ENCODE measurements around the gene VWA8. TPM values are rescaled to one million over a fixed set of nuclear protein-coding genes. Genes with fewer than 3 reads are reported as not detected.
"Not testable (repeated sequence)": the region's sequence is repeated elsewhere in the genome, so short reads cannot be mapped to it uniquely, and the experiment has no call there.

VWA8 gene
- total RNA-seq, 1 donor from 2014 or later = 9.8 TPM

- DNase-seq (ENCODE audit: low read depth) = no peak
- no peak overlapping the region for H3K4me3 ChIP-seq (ENCODE audit: low read depth, low read length)
- no peak for TF ChIP-seq CTCF (conservative IDR thresholded peaks at IDR 0.05; ENCODE audit: low read depth, low read length)
Measured at GRCh38 chr13:41851351-41851750, 109.6 kb downstream of the VWA8 start.

- no peak overlapping the region for H3K4me3 ChIP-seq (ENCODE audit: low read depth, low read length)
- DNase-seq (ENCODE audit: low read depth) = no peak
- TF ChIP-seq CTCF (conservative IDR thresholded peaks at IDR 0.05; ENCODE audit: low read depth, low read length) = peak; percentile 23
Measured at GRCh38 chr13:41848435-41849255, 112.3 kb downstream of the VWA8 start.

DNA sequence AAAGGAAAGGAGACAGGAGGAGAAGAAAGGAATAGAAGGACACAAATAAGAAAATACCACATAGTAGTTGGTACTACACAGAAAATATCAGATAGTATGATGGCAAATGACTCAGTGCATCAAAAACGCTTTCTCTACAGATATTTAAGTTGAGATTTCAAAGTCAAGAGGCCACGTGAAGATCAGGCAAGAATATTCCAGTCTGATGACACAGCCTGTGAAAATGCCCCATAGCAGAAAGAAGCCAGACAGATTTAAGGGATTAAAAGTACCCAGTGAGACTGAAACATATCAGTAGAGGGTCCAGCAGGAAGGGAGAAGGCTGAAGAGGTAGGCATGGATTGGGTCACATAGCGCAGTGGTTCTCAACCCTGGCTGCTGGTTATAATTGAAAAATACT is 113.7 kb downstream of the VWA8 start:
- no peak for DNase-seq (ENCODE audit: low read depth)
- H3K4me3 ChIP-seq (ENCODE audit: low read depth, low read length) = no peak overlapping the region
- TF ChIP-seq CTCF (conservative IDR thresholded peaks at IDR 0.05; ENCODE audit: low read depth, low read length) = no peak

DNA sequence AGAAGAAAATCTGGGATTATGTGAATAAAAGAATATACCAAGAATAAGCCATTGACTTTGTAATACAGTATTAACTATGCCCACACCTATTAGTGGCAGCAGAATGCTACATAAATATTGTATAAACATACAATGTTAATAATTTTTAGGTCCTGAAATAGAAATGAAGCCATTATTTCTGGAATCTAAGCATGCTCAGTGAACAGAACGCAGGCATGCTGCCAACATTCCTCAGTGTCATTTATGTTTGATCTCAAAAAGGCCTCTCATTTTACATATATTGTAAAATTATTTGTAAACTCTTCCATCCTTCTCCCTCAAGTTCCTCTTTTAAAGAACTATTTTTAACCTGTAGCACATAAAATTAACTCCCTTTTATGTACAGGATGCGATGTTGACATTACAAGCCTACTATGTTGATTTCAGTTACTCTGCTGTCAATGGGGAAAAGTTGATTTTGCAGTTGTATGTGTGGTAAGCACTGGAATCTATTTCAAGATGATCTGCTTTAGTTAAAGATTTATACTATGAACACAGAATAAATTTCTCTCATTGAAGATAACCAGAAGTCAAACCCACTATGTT is 118.8 kb downstream of the VWA8 start:
- no peak overlapping the region for H3K4me3 ChIP-seq (ENCODE audit: low read depth, low read length)
- no peak for TF ChIP-seq CTCF (conservative IDR thresholded peaks at IDR 0.05; ENCODE audit: low read depth, low read length)
- no peak for DNase-seq (ENCODE audit: low read depth)

- TF ChIP-seq CTCF (conservative IDR thresholded peaks at IDR 0.05; ENCODE audit: low read depth, low read length) = no peak
- no peak for DNase-seq (ENCODE audit: low read depth)
- no peak overlapping the region for H3K4me3 ChIP-seq (ENCODE audit: low read depth, low read length)
Measured at GRCh38 chr13:41837629-41838028, 123.3 kb downstream of the VWA8 start.

DNA sequence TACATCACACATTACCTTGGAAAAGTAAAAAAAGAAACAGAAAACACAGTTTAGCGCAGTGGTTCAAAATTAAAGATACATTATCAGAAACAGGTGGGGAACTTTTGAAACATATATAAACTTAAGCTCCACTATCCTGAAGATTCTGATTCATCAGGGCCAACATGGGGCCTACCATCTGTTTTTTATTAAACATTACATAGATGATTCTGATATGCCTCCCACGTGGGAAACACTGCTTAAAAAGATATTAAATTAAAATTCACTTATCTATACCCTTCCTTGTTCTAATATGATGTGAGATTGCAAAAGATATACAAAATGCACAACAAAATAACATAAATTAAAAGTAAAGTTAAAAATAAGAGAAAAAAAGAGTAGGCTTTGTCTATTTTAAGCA is 125.0 kb downstream of the VWA8 start:
- TF ChIP-seq CTCF (conservative IDR thresholded peaks at IDR 0.05; ENCODE audit: low read depth, low read length) = no peak
- DNase-seq (ENCODE audit: low read depth) = no peak
- no peak overlapping the region for H3K4me3 ChIP-seq (ENCODE audit: low read depth, low read length)

DNA sequence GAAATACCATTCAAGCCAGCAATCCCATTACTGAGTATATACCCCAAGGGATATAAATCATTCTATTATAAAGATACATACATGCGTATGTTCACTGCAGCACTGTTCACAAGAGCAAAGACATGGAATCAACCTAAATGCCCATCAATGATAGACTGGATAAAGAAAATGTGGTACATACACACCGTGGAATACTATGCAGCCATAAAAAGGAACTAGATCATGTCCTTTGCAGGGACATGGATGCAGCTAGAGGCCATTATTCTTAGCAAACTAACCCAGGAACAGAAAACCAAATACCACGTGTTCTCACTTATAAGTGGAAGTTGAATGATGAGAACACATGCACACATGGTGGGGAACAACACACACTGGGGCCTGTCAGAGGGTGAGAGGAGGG is 126.2 kb downstream of the VWA8 start:
- DNase-seq (ENCODE audit: low read depth); H3K4me3 ChIP-seq (ENCODE audit: low read depth, low read length): not testable (repeated sequence)
